T47D (cell line): ENCODE data around the gene KLF5.

Source experiments
- DNase-seq, 2 experiments: peaks; one replicate each; pipeline versions ENCODE4 v3.0.0 to v3.0.0-alpha.2; 2011 to 2012; ENCODE audit warnings: low read depth in 1 of 2, low spot score in 1 of 2
- JUND ChIP-seq: IDR thresholded peaks from 2 replicates; pipeline ENCODE4 v1.6.1; 2012; ENCODE audit warnings: low read depth
- in situ Hi-C: cut with HindIII; loops from 2 replicates; pipeline ENCODE4 v1.10.0; 2016; ENCODE audit warnings: low sequenced_read_pairs, low pct_unique_long_range_greater_than_20kb

The KLF5 gene

DNA sequence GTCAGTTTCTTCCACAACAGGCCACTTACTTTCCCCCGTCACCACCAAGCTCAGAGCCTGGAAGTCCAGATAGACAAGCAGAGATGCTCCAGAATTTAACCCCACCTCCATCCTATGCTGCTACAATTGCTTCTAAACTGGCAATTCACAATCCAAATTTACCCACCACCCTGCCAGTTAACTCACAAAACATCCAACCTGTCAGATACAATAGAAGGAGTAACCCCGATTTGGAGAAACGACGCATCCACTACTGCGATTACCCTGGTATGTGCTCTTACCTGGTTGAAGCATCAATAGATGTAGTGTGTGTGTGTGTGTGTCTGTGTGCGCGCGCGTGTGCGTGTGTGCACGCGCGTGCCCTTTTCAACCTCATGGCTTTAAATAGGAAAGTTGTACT is 3.7 kb downstream of the KLF5 start:
- no peak for TF ChIP-seq JUND
- in situ Hi-C loops = no loop called here
- no peak for DNase-seq

DNA sequence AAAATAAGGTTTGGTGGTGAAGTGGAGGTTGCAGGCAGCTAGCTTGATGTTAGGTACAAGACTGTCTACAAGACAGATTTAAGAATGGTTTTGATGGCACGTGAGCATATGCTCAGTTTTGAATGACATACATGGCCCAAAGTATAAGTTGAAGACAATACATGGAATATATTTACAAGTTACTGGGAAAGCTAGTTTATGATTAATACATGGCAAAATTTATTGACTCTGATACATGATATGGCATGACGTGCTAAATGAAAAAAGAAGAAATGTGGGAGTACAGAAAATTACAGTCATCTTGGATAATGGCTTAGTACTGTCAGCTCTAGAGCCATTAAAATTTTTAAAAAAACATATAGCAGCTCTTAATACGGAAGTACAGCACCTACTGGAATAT is 4.4 kb downstream of the KLF5 start:
- DNase-seq = no peak
- in situ Hi-C loops = no loop called here
- TF ChIP-seq JUND = no peak

DNA sequence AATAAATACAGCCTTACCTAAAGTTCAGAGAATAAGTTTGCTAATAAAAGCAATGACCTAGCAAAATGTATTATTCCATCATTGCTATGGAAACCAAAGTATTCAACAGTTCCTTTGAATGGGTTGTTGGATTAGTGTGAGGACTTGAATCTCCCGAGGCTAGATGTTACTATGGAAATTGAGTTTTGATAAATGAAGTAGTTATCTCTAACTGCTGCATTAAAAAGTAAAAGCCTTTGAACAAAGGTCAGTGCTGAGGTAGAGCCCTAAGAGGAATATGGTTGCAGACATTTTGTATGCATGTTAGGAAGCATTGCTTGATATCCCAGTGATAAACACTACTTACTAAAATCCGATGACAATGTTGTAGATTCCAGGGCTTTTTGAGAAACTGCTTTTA is 6.2 kb downstream of the KLF5 start:
- in situ Hi-C loops = no loop called here
- TF ChIP-seq JUND = no peak
- no peak for DNase-seq

DNA sequence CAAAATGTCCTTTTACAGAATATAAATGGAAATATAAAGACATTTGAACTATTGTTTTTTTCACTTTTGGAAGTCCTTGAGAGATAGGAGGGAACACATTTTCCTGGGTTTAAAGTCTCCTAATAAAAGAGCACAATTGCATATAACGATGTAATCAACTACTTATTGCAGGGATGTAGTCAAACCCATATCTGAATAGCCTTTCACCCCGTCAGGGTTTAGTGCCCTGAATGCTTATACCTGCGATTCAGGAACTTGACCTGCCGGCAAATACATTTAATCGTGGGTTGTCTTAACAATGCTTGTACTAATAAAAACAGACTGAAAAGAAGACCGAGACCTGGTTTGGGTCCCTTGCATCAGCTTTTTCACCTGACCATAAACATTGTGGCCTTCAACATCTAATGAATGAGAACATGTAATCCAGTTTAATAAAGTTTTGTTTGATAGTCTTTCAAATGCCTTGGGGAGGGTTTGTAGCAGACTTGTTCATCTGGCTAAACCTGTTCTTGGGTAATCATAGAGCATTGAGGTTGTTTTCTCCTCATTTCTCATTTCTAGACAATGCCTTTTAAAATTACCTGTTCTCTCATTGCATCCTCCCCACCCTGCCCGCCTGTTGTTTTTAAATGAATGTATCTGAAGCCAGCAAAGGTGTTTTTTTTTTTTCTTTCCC is 7.0 kb downstream of the KLF5 start:
- no peak for TF ChIP-seq JUND
- peak in 1 of 2 experiments; percentile 79 for DNase-seq
- in situ Hi-C loops = no loop called here

DNA sequence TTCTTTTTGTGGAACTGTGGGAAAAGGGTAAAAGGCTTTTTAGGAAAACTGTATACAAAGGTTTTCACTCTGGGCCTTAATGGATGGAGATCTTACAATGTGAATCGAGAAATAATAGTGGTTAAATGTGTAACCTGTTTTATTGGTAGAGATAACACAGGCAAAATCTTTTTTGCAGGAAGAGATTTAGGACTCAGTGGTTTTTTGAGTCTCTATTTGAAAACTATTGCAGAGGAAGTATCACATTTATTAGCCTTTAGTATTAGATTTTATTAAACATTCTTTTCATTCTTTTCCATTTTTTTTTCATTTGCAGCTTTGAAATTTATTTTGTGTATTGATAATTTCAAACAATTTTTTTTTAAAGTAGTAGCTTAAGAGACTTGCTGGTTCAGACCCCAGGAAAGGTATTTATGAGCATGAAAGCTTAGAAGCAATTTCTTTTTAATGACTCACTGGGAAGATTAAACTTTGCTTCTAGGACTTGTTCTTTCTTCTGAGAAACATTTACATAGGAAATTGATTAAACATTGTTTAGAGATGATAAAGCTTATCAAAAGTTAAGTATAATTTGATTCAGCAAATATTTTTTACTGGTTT is 10.5 kb downstream of the KLF5 start:
- in situ Hi-C loops = no loop called here
- no peak for DNase-seq
- no peak for TF ChIP-seq JUND

DNA sequence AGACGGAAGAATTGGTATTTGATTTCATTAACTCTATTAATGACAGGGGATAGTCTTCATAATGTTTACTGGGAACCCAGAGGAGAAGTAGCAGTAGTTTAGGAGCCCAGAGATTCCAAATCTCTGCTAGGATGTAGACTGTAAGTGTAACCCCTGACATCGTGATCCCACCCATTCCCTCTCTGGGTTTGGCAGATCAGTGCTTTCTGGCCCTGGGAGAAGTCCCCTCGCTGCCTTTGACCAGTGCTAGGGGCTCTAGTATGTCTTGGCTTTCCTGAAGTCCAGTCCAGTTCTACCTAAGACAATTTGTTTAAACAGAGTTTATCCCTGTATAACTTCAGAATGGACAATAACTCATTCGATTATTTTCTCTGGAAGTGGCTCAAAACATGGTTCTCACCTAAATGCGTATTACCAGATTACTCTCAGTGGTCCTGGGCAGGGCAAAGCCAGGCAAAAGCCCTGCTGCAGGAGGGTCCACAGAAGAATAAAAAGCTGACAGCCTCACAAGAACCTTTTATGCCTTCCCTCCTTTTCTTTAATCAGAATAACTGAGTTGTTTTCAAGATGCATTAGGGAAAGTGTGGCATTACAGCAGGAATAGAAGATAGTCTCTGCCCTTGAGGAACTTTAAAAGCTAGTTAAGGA is 11.8 kb downstream of the KLF5 start:
- TF ChIP-seq JUND = no peak
- in situ Hi-C loops = no loop called here
- no peak for DNase-seq

DNA sequence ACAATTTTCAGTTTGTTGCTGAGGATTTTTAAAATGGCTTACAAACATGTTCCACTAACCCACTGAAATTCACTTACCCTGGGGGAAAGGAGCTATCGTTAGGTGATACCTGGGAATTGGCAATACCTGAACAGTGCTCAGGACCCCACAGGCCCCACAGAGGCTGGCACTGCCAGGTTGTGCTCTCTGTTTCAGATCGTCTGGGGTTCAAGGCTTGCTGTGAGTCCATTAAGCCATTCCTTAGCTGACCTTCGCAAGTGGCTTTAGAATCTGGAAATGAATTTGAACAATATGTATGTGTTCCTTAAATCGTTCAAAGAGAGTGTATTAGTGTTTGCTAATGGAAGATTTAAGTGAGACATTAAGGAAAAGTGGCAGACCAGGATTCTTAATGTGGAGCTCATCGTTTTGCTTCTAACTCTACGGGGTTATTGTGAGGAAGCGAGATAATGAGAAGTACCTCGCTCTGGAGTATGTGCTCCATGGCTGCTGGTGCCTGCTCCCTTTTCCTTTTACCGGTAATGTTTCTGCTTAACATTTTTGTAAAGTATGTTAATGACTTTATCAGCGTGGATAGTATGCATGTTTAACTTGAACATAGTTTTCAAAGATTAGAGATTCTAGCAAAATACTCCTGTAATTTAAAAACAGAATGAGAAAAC is 13.6 kb downstream of the KLF5 start:
- in situ Hi-C loops = no loop called here
- no peak for TF ChIP-seq JUND
- DNase-seq = no peak

DNA sequence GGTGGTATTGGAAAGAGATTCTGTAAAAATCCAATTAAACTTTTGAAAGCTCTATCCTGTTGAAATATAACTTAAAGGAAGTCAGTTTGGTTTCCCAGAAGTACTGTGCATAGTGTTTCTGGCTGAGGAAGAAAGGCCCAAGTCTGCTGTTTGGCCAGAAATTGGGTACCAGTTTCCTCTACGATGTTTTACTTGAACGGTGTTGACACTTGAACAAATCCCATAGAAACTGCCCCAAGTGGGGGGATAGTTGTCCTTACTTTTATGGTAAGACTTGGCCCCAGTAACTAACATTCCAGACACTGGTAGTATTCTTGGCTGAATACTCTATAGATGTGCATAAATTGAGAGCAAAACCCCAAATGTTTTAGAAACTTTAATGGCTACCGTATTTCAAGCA is 14.2 kb downstream of the KLF5 start:
- in situ Hi-C loops = no loop called here
- no peak for TF ChIP-seq JUND
- no peak for DNase-seq

DNA sequence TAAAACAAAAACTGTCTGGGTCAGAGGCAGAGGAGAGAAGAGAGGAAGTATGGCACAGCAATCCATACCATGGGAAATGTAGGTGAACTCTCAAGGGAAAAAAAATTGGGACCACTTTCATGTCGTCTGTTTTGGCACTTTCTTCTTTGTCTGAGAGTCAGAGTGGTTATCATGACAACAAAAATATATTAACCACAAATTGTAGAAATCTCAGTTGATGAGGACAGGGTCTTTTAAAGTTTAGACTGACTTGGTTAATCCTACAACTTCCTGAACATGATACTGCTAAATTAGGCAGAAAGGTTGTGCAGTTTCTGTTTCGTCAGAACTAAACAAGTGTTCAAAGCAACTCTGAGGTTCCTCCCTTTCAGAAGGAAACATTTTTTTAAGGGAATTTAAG is 15.2 kb downstream of the KLF5 start:
- DNase-seq = no peak
- TF ChIP-seq JUND = no peak
- in situ Hi-C loops = no loop called here

DNA sequence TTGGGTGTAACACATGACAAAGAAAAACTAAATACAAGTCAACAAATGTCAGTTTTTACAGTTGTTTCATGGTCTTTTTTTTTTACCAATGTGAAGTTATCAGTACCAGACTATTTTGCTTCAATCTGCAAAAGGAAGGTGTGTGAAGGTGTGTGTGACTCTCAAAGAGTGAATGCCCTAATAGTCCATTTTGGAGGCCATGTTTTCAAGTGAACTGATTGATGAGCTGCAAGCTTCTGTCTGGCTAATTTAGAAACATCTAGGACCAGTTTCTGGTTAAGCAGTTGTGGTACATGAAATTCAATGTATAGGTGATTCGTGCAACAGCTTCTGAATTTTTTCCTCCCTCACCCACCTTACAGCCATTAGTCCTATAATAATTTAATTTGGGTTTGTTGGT is 16.1 kb downstream of the KLF5 start:
- in situ Hi-C loops = no loop called here
- TF ChIP-seq JUND = no peak
- no peak for DNase-seq

DNA sequence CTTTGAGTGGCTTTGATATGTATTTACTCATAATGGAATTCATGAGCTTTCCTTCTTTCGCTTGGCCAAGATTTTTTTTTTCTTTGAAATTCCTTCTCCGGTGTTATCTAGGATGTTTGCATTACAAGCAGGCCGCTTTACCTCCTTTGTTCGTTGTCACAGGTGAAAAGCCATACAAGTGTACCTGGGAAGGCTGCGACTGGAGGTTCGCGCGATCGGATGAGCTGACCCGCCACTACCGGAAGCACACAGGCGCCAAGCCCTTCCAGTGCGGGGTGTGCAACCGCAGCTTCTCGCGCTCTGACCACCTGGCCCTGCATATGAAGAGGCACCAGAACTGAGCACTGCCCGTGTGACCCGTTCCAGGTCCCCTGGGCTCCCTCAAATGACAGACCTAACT is 16.7 kb downstream of the KLF5 start:
- no peak for TF ChIP-seq JUND

DNA sequence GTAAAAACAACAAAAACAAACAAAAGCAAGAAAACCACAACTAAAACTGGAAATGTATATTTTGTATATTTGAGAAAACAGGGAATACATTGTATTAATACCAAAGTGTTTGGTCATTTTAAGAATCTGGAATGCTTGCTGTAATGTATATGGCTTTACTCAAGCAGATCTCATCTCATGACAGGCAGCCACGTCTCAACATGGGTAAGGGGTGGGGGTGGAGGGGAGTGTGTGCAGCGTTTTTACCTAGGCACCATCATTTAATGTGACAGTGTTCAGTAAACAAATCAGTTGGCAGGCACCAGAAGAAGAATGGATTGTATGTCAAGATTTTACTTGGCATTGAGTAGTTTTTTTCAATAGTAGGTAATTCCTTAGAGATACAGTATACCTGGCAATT is 17.1 kb downstream of the KLF5 start:
- no peak for DNase-seq
- in situ Hi-C loops = no loop called here
- no peak for TF ChIP-seq JUND

More for the DNA sequence above, 16.7 kb downstream of the KLF5 start:
- DNase-seq = no peak
- in situ Hi-C loops = no loop called here

DNA sequence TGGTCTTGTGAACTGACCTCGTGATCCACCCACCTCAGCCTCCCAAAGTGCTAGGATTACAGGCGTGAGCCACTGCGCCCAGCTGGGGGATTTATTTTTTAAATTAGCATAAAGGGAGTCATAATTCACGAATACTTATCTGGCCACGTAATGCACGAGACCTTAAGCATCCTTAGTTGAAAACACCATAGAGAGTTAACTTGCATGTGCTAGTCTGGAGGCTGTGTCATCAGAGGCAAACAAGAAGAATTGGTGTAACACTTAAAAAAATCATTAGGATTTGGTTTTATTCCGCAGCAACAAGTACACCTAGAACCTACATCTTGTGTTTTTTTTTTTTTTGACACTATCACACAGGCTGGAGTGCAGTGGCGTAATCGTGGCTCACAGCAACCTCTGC is 19.1 kb downstream of the KLF5 start:
- in situ Hi-C loops = no loop called here

More for the DNA sequence above, 19.1 kb downstream of the KLF5 start:
- no peak for DNase-seq
- TF ChIP-seq JUND = no peak
